GM12891 (cell line): Measurements from ENCODE around the gene NOM1.

Experiments used
- DNase-seq: peaks from one replicate; pipeline ENCODE4 v3.0.0; 2011; ENCODE audit warnings: low spot score; ENCODE audit not compliant: insufficient read length
- FAIRE-seq: peaks from 2 replicates; lab custom pipeline; 2011; peaks lifted over from hg19 to GRCh38; lab: Jason Lieb, UNC
- PAX5 ChIP-seq: IDR thresholded peaks from 2 replicates; pipeline ENCODE4 v1.6.1; 2011; ENCODE audit warnings: low read length, moderate library complexity, mild to moderate bottlenecking; ENCODE audit not compliant: insufficient read depth, severe bottlenecking
- POLR2A ChIP-seq: IDR thresholded peaks from 2 replicates; pipeline ENCODE4 v1.6.1; 2011; ENCODE audit warnings: low read depth, low read length, control low read depth
- POLR2AphosphoS5 ChIP-seq: IDR thresholded peaks from 2 replicates; pipeline ENCODE4 v1.6.1; 2011; ENCODE audit warnings: low read depth, low read length, control low read depth
- POU2F2 ChIP-seq: IDR thresholded peaks from 2 replicates; pipeline ENCODE4 v1.6.1; 2011; ENCODE audit warnings: low read depth, mild to moderate bottlenecking, control low read depth, low read length, moderate library complexity
- SPI1 ChIP-seq: IDR thresholded peaks from 2 replicates; pipeline ENCODE4 v1.6.1; 2011; ENCODE audit warnings: low read depth, low read length, control low read depth
- TAF1 ChIP-seq: IDR thresholded peaks from 2 replicates; pipeline ENCODE4 v1.6.1; 2011; ENCODE audit warnings: low read depth, low read length, control low read depth

Gene NOM1

GRCh38 chr7:156963472-156963871, 14.0 kb downstream of the NOM1 start:
- no peak for FAIRE-seq
- DNase-seq: no peak
- TF ChIP-seq TAF1: no peak
- TF ChIP-seq POLR2AphosphoS5: no peak
- no peak for TF ChIP-seq SPI1
- TF ChIP-seq POLR2A: no peak
- no peak for TF ChIP-seq POU2F2
- no peak for TF ChIP-seq PAX5

GRCh38 chr7:156964971-156965370, 15.5 kb downstream of the NOM1 start:
- TF ChIP-seq SPI1 (no peak), POLR2AphosphoS5 (no peak), POLR2A (no peak), PAX5 (no peak), POU2F2 (no peak), TAF1 (no peak)
- FAIRE-seq (no peak), DNase-seq (no peak)

DNA sequence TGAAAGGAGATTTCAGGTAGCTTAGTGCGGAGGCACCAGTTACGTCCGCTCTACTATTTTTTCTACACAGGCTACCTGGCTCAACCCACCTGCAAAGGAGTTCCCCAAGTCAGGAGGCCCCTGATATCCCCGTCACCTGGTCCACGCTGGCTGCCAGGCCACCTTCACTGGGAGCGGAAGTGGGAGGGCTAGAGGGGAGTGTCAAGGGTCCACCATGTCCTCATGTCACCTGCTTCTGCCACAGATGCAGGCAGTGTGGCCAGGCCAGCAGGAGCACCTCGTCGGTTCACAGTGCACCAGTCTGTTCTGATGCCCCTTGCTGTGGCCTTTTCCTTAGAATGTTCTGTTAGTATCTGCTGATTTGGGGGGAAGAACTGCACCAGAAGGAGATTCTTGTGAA, 16.9 kb downstream of the NOM1 start:
- FAIRE-seq (no peak), DNase-seq (no peak)
- TF ChIP-seq POLR2A (no peak), PAX5 (no peak), POU2F2 (no peak), POLR2AphosphoS5 (no peak), TAF1 (no peak), SPI1 (no peak)

DNA sequence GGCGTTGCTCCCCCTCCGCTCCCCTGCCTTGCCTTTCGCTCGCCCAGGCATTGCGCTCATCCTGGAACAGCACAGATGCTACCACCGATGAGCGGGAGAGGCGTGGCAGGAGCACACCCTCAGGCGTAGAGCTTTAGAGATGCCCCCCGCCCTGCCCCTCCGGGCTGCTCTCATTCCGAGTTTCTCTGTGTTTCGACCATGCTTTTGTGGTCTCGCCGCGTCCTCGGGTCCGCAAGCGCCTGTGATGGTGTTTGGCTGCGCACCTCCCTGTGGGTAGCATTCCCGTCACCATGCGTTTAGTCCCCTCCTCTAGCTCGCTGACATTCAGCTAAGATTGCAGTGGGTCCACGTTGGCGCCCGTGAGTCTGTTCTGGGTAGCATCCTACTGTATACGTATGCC, 18.7 kb downstream of the NOM1 start:
- DNase-seq (no peak), FAIRE-seq (no peak)
- TF ChIP-seq TAF1 (no peak), POLR2A (no peak), SPI1 (no peak), PAX5 (no peak), POLR2AphosphoS5 (no peak), POU2F2 (no peak)

DNA sequence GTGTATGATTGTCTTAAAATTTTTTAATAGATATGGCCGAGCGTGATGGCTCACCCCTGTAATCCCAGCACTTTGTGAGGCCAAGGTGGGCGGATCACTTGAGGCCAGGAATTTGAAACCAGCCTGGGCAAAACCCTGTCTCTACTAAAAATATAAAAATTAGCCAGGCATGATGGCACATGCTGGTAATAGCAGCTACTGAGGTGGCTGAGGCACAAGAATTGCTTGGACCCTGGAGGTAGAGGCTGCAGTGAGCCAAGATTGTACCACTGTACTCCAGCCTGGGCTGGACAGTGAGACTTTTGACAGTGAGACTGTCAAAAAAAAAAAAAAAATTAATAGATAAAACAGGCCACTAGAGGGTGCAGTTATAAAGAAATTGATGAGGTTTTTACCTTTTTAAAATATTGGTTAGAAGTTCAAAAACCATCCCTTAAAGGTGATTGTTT, 20.5 kb downstream of the NOM1 start:
- no peak for FAIRE-seq

DNA sequence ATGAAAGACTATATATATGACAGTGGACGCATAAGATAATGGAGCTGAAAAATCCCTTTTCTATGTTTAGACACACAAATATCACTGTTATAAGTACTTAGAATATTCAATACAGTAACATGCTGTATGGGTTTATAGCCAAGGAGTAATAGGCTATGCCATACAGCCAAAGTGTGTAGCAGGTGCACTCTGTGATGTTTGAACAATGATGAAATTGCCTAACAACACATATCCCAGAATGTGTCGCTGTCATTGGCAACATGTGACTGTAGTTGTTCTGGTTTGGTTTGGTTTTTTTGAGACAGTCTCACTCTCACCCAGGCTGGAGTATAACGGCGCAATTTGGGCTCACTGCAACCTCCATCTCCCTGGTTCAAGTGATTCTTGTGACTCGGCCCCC, 26.1 kb downstream of the NOM1 start:
- DNase-seq: no peak
- FAIRE-seq: no peak
- TF ChIP-seq POU2F2 (no peak), TAF1 (no peak)

More for the DNA sequence above, 20.5 kb downstream of the NOM1 start:
- no peak for DNase-seq
- TF ChIP-seq POLR2A: no peak
- no peak for TF ChIP-seq TAF1
- no peak for TF ChIP-seq POU2F2
- TF ChIP-seq POLR2AphosphoS5: no peak
- no peak for TF ChIP-seq PAX5
- TF ChIP-seq SPI1: no peak

DNA sequence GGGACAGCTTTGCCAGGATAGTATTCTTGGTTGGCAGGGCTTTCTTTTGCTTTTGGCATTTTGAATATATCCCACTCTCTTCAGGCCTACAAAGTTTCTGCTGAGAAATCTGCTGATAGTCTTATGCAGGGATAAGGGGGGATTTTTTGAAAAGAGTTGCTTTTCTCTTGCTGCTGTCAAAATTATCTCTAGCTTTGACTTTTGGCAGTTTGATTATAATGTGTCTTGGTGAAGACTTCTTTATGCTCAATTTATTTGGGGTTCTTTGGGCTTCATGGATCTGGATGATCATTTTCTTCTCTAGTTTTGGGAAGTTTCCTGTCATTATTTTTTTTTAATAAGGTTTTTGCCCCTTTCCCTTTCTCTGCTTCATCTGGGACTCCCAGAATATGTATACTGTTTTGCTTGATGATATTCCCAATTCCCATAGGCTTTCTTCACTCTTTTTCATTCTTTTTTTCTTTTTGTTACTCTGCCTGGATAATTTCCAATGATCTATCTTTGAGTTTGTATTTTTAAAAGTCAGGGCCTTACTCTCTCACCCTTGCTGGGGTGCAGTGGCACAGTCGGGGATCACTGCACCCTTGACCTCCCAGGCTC, 29.6 kb downstream of the NOM1 start:
- no peak for TF ChIP-seq SPI1
- no peak for TF ChIP-seq PAX5
- TF ChIP-seq TAF1: no peak
- TF ChIP-seq POLR2AphosphoS5: no peak
- no peak for TF ChIP-seq POU2F2
- no peak for TF ChIP-seq POLR2A
- no peak for FAIRE-seq
- DNase-seq: no peak

DNA sequence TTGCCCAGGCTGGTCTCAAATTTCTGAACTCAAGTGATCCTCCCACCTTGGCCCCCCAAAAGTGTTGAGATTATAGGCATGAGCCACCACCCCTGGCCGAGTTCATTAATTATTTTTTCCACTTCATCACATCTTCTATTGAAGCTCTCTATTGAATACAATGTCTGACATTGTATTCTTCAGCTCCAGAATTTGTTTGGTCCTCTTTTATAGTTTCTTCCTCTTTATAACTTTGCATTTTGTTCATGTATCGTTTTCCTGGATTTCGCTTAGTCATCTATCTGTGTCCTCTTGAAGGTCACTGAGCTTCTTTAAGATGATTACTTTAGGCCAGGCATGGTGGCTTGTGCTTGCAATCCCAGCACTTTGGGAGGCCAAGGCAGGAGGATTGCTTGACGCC, 30.2 kb downstream of the NOM1 start:
- TF ChIP-seq POU2F2 (no peak), POLR2A (no peak), SPI1 (no peak), PAX5 (no peak), TAF1 (no peak), POLR2AphosphoS5 (no peak)
- FAIRE-seq: no peak

DNA sequence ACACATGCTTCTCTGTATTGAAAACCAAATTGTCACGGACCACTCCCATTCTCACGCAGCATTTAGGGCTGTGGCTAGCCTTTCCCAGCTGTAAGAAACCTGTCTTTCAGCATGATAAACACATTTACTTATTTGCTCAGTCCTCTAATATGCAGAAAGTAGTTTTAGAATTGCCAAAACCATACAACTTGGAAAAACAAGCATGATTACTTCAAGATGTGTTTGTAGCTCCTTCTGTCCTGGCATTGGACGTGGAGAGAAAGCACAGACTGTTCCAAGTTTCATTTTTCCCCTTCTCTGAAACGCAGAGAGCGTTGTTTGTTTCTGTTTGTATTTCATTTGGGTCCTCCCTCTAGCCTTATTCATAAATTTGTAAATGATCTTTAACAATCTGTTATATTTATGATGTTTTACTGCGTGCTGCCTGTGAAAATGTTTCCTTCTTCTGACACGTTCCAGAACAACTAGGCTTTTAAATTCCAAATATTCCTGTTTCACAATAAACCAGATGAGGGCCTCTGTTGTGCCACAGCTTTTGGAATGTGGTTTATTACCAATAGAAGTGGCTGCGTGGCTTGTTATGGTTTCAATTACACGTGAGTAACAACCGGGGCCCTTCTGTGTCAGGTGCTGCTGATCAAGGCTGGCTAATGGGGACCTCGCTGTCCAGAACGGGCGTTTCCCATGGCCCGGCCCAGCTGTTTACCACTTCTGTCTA, 34.8 kb downstream of the NOM1 start:
- DNase-seq: no peak
- no peak for FAIRE-seq
- no peak for TF ChIP-seq SPI1
- no peak for TF ChIP-seq POU2F2
- no peak for TF ChIP-seq TAF1
- TF ChIP-seq PAX5: no peak
- TF ChIP-seq POLR2A: no peak
- no peak for TF ChIP-seq POLR2AphosphoS5

More for the DNA sequence above, 30.2 kb downstream of the NOM1 start:
- DNase-seq: no peak

GRCh38 chr7:156985101-156985992, 35.8 kb downstream of the NOM1 start:
- TF ChIP-seq POLR2A: no peak
- TF ChIP-seq POLR2AphosphoS5: no peak
- TF ChIP-seq TAF1: no peak
- no peak for TF ChIP-seq PAX5
- no peak for TF ChIP-seq POU2F2
- TF ChIP-seq SPI1: no peak
- no peak for DNase-seq
- FAIRE-seq: no peak
